ENCODE data around the gene UGT3A1.

GRCh38 chr5:35904443-35905132, 86.6 kb downstream of the UGT3A1 start:
- TF ChIP-seq POLR2A (IDR thresholded peaks at IDR 0.05) (no peak), CTCF (IDR thresholded peaks at IDR 0.05) (no peak)

Measured in uterus (tissue), 2 donors.